ENCODE measurements around the gene MYBL2. TPM values are rescaled to one million over a fixed set of nuclear protein-coding genes. Genes with fewer than 3 reads are reported as not detected.

Gene MYBL2
- total RNA-seq, 1 donor from 2014 or later, result 0.44 TPM

DNA sequence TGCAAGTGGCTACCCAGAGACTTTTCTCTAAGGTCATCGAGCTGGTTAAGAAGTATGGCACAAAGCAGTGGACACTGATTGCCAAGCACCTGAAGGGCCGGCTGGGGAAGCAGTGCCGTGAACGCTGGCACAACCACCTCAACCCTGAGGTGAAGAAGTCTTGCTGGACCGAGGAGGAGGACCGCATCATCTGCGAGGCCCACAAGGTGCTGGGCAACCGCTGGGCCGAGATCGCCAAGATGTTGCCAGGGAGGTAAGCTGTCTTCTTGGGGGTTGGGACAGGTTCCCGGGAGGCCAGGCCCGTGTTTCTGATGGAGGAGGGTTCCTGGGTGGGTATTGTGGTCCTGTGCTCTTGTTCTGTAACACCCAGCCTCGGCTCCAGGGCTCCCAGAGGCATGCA lies 19.9 kb downstream of the MYBL2 start:
- Histone ChIP-seq H3K36me3 (no peaks in the 10 kb centered on the region), H3K27me3 (ENCODE audit: low read depth) (no peaks in the 10 kb centered on the region), H3K27ac (replicated peaks) (no peak overlapping the region), H3K9me3 (replicated peaks) (no peaks in the 10 kb centered on the region), H3K4me1 (no peaks in the 10 kb centered on the region), H3K4me3 (no peak overlapping the region)
- TF ChIP-seq, protein P1, sequence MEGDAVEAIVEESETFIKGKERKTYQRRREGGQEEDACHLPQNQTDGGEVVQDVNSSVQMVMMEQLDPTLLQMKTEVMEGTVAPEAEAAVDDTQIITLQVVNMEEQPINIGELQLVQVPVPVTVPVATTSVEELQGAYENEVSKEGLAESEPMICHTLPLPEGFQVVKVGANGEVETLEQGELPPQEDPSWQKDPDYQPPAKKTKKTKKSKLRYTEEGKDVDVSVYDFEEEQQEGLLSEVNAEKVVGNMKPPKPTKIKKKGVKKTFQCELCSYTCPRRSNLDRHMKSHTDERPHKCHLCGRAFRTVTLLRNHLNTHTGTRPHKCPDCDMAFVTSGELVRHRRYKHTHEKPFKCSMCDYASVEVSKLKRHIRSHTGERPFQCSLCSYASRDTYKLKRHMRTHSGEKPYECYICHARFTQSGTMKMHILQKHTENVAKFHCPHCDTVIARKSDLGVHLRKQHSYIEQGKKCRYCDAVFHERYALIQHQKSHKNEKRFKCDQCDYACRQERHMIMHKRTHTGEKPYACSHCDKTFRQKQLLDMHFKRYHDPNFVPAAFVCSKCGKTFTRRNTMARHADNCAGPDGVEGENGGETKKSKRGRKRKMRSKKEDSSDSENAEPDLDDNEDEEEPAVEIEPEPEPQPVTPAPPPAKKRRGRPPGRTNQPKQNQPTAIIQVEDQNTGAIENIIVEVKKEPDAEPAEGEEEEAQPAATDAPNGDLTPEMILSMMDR (IDR thresholded peaks at IDR 0.05; ENCODE audit: borderline replicate concordance), result no peak
- intact Hi-C loops (cut with micrococcal nuclease), result no loop called here
- no peak for DNase-seq

DNA sequence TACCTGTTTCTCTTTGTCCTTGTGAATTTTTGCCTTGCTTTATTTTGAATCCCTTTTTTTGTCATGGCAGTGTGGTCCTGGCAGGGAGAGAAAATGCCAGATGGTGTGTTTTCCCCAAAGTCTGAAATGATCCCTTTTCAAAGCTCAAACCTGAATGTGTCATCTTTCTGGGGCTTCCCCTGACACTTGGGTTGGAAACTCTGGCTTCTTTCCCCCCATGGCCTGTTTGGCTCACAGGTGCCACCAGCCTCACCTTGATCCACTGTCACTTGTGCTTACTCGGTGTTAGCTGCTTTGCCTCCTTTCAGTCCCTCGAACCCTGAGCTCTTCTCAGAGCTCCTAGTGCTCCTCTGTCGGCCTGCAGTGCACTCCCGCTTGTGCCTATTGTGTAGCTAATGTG lies 22.3 kb downstream of the MYBL2 start:
- H3K4me1 ChIP-seq, result no peaks in the 10 kb centered on the region
- H3K4me3 ChIP-seq, result no peak overlapping the region
- H3K27ac ChIP-seq (replicated peaks), result no peak overlapping the region
- no peaks in the 10 kb centered on the region for H3K9me3 ChIP-seq (replicated peaks)
- TF ChIP-seq, protein P1 (IDR thresholded peaks at IDR 0.05; ENCODE audit: borderline replicate concordance), result no peak
- no peak for DNase-seq
- no peaks in the 10 kb centered on the region for H3K36me3 ChIP-seq
- no peaks in the 10 kb centered on the region for H3K27me3 ChIP-seq (ENCODE audit: low read depth)
- intact Hi-C loops (cut with micrococcal nuclease), result no loop called here

- Histone ChIP-seq H3K4me1 (no peaks in the 10 kb centered on the region), H3K4me3 (no peak overlapping the region), H3K27me3 (ENCODE audit: low read depth) (no peaks in the 10 kb centered on the region), H3K27ac (replicated peaks) (no peak overlapping the region), H3K9me3 (replicated peaks) (no peaks in the 10 kb centered on the region), H3K36me3 (no peaks in the 10 kb centered on the region)
- TF ChIP-seq, protein P1 (IDR thresholded peaks at IDR 0.05; ENCODE audit: borderline replicate concordance), result no peak
- no peak for DNase-seq
- intact Hi-C loops (cut with micrococcal nuclease), result no loop called here
Measured at GRCh38 chr20:43690943-43691598, 24.2 kb downstream of the MYBL2 start.

DNA sequence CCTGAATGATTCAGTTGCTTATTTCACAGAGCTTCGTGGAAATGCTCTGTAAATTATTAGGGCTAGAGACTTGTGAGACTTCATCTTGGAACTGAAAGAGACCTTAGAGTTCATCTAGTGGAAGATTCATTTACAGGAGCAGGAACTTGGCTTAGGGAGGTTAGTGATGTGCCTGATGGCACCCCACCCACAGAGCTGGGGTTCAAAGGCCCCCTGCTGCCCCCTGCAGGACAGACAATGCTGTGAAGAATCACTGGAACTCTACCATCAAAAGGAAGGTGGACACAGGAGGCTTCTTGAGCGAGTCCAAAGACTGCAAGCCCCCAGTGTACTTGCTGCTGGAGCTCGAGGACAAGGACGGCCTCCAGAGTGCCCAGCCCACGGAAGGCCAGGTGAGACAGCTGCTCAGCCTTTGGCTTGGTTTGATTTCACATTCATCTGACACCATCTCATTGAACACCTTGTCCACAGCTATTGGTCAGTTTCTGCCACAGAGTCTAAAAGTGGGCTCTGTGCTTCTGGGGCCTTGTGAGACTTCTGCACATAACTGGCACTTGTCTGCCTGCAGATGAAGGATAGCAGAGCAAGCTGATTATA lies 25.1 kb downstream of the MYBL2 start:
- TF ChIP-seq, protein P1 (IDR thresholded peaks at IDR 0.05; ENCODE audit: borderline replicate concordance), result peak; percentile 50
- no peak overlapping the region for H3K27ac ChIP-seq (replicated peaks)
- H3K9me3 ChIP-seq (replicated peaks), result no peaks in the 10 kb centered on the region
- no peaks in the 10 kb centered on the region for H3K4me1 ChIP-seq
- no peaks in the 10 kb centered on the region for H3K36me3 ChIP-seq
- H3K27me3 ChIP-seq (ENCODE audit: low read depth), result no peaks in the 10 kb centered on the region
- DNase-seq, result no peak
- intact Hi-C loops (cut with micrococcal nuclease), result no loop called here
- H3K4me3 ChIP-seq, result no peak overlapping the region

GRCh38 chr20:43694763-43695162 lies 27.8 kb downstream of the MYBL2 start:
- Histone ChIP-seq H3K27me3 (ENCODE audit: low read depth) (no peaks in the 10 kb centered on the region), H3K27ac (replicated peaks) (no peak overlapping the region), H3K36me3 (no peaks in the 10 kb centered on the region), H3K4me3 (no peak overlapping the region), H3K4me1 (no peaks in the 10 kb centered on the region), H3K9me3 (replicated peaks) (no peaks in the 10 kb centered on the region)
- DNase-seq, result no peak
- intact Hi-C loops (cut with micrococcal nuclease), result no loop called here
- TF ChIP-seq, protein P1 (IDR thresholded peaks at IDR 0.05; ENCODE audit: borderline replicate concordance), result no peak

All from left ventricle myocardium inferior (tissue), 1 donor.